HL-60 (cell line): ENCODE measurements around the gene CHD5.

Experiments
- DNase-seq, 2 experiments: peaks; one replicate each; pipeline ENCODE4 v3.0.0-alpha.2; 2010 to 2020; ENCODE audit warnings: low read depth in 1 of 2, low spot score in 1 of 2
- H3K27ac ChIP-seq: fragments of 250-450 bp; sonication (Bioruptor Pico); replicated peaks from 2 replicates; pipeline ENCODE4 v1.5.1; 2020; ENCODE audit warnings: mild to moderate bottlenecking, moderate library complexity
- H3K27me3 ChIP-seq: fragments of 250-450 bp; sonication (Bioruptor Pico); 2 replicates; pipeline ENCODE4 v1.5.1; 2021; ENCODE audit warnings: mild to moderate bottlenecking, moderate library complexity; ENCODE audit not compliant: insufficient read depth, poor library complexity, severe bottlenecking
- H3K4me3 ChIP-seq: replicated peaks from 2 replicates; pipeline ENCODE4 v1.5.1; 2011; ENCODE audit warnings: mild to moderate bottlenecking, control low read depth, low read length; ENCODE audit not compliant: insufficient read depth
- CTCF ChIP-seq: IDR thresholded peaks from one replicate; pipeline ENCODE4 v1.5.1; 2011; ENCODE audit warnings: low read length, control low read depth, inconsistent platforms; ENCODE audit not compliant: insufficient read depth
- GABPA ChIP-seq: IDR thresholded peaks from 2 replicates; pipeline ENCODE4 v1.6.1; 2012; ENCODE audit warnings: low read depth
- POLR2AphosphoS5 ChIP-seq: IDR thresholded peaks from 2 replicates; pipeline ENCODE4 v1.6.1; 2012; ENCODE audit warnings: low read depth
- SPI1 ChIP-seq: IDR thresholded peaks from 2 replicates; pipeline ENCODE4 v1.6.1; 2012; ENCODE audit warnings: low read depth, mild to moderate bottlenecking, borderline replicate concordance
- TF ChIP-seq, protein P1 (sequence below): IDR thresholded peaks from 2 replicates; pipeline ENCODE4 v1.6.1; 2012; ENCODE audit warnings: low read depth; ENCODE audit not compliant: insufficient replicate concordance

CHD5 gene

DNA sequence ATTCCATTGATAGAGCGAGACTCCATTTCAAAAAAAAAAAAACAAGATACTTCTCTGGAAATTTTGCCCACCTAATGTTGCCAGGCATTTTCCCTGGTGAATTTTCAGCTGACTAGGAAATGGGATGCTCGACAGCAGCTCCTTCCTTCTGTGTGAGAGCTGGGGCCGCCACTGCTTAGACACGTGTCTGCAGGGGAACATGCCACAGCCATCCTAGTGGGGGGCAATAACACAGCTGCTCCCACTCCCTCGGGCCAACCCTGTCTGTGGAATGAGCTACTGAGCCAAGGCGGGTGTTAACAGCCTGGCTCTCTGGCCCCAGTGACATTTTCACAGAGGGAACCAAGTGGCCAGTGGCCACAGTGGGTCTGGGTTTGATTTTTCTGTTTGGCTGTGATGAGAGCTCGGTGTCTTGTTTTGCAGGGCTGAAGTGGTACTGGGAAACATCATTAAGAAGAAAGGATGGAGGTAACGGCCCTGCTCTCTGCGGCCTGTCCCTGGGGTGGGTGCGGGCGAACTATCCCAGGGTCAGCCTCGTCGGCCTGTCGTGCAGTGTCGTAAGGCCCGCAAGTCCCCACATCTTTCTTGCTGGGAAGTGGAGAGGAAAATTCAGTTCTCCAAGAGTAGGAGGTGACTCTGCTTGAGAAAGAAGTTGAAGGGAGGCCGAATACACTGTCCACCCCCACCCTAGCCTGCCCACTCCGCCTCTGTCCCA, 95.2 kb downstream of the CHD5 start:
- TF ChIP-seq, protein P1, sequence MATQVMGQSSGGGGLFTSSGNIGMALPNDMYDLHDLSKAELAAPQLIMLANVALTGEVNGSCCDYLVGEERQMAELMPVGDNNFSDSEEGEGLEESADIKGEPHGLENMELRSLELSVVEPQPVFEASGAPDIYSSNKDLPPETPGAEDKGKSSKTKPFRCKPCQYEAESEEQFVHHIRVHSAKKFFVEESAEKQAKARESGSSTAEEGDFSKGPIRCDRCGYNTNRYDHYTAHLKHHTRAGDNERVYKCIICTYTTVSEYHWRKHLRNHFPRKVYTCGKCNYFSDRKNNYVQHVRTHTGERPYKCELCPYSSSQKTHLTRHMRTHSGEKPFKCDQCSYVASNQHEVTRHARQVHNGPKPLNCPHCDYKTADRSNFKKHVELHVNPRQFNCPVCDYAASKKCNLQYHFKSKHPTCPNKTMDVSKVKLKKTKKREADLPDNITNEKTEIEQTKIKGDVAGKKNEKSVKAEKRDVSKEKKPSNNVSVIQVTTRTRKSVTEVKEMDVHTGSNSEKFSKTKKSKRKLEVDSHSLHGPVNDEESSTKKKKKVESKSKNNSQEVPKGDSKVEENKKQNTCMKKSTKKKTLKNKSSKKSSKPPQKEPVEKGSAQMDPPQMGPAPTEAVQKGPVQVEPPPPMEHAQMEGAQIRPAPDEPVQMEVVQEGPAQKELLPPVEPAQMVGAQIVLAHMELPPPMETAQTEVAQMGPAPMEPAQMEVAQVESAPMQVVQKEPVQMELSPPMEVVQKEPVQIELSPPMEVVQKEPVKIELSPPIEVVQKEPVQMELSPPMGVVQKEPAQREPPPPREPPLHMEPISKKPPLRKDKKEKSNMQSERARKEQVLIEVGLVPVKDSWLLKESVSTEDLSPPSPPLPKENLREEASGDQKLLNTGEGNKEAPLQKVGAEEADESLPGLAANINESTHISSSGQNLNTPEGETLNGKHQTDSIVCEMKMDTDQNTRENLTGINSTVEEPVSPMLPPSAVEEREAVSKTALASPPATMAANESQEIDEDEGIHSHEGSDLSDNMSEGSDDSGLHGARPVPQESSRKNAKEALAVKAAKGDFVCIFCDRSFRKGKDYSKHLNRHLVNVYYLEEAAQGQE = no peak
- TF ChIP-seq CTCF = no peak
- no peak for TF ChIP-seq SPI1
- no peak for TF ChIP-seq GABPA
- peak; percentile 8; the same call in 1 of the 2 replicates for TF ChIP-seq POLR2AphosphoS5

GRCh38 chr1:6083801-6084446, 96.2 kb downstream of the CHD5 start:
- no peak overlapping the region for H3K4me3 ChIP-seq
- DNase-seq = no peak
- TF ChIP-seq GABPA (no peak), SPI1 (no peak), CTCF (no peak), POLR2AphosphoS5 (no peak)
- TF ChIP-seq, protein P1 = no peak
- no peaks in the 10 kb centered on the region for H3K27me3 ChIP-seq
- H3K27ac ChIP-seq = no peak overlapping the region

More for the DNA sequence above, 95.2 kb downstream of the CHD5 start:
- DNase-seq = no peak
- no peak overlapping the region for H3K4me3 ChIP-seq
- no peaks in the 10 kb centered on the region for H3K27me3 ChIP-seq
- H3K27ac ChIP-seq = no peak overlapping the region

DNA sequence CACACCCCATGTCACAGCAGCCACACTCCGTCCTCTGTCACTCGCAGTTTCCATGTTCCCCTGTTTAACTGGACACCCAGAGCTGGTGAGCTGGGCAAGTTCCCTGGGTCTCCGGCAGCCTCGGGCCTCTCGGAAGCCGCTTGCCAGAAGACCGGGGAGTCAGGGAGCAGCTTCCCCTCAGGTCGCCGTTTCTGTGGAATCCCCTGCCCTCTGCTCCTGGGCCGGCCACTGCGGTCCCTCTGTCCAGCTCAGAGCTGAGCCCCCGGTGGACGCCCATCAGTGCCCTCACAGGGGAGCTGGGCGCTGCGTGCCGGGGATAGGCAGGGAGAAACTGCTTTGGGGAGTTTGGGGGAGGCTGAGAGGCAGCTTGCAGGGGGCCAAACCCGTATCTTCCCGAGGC, 96.7 kb downstream of the CHD5 start:
- Histone ChIP-seq H3K4me3 (no peak overlapping the region), H3K27me3 (no peaks in the 10 kb centered on the region), H3K27ac (no peak overlapping the region)
- TF ChIP-seq GABPA (no peak), CTCF (no peak), SPI1 (no peak), POLR2AphosphoS5 (no peak; the same call in 1 of the 2 replicates)
- TF ChIP-seq, protein P1 = no peak
- DNase-seq = no peak
